IMR-90 (cell line): Measurements from ENCODE around the gene TXNDC16. TPM values are rescaled to one million over a fixed set of nuclear protein-coding genes. Genes with fewer than 3 reads are reported as not detected.

Experiments
- ATAC-seq: fragments of 200-7000 bp; cut with Tn5 transposase; 2 replicates; pipeline ENCODE4 v1.9.1; 2020; ENCODE audit warnings: low read depth, mild to moderate bottlenecking, moderate library complexity
- BruUV-seq: library from RNA; stranded (reverse); fragments of 400-500 nt; replicated peaks from 2 replicates; lab custom pipeline; 2021; lab: Mats Ljungman, UMichigan
- CTCF ChIA-PET: fragments of 300-600 bp; formaldehyde crosslinking; extraction: SDS; loops from one replicate; lab custom pipeline; 2021; ENCODE audit warnings: antibody characterized with exemption; lab: Yijun Ruan, JAX
- POLR2A ChIA-PET: fragments of 300-600 bp; sonication (Branson Sonifier 250); formaldehyde crosslinking; loops from one replicate; lab custom pipeline; 2022; ENCODE audit warnings: antibody characterized with exemption; ENCODE audit not compliant: unreplicated experiment; lab: Charles Lee
- DNase-seq: peaks from one replicate; pipeline ENCODE4 v3.0.0; 2013
- H2AFZ ChIP-seq: replicated peaks from 2 replicates; pipeline ENCODE3; 2013; ENCODE audit warnings: low read length, mild to moderate bottlenecking; ENCODE audit not compliant: poor library complexity
- H2AK5ac ChIP-seq: 2 replicates; pipeline ENCODE4 v1.6.1; 2013; ENCODE audit warnings: low read depth, low read length, inconsistent platforms
- H2AK9ac ChIP-seq: replicated peaks from 2 replicates; pipeline ENCODE3; 2013; ENCODE audit warnings: mild to moderate bottlenecking, low read depth, low read length, moderate library complexity; ENCODE audit not compliant: poor library complexity
- H2BK120ac ChIP-seq: 2 replicates; pipeline ENCODE4 v1.6.1; 2013; ENCODE audit warnings: low read depth, low read length, inconsistent platforms
- H2BK15ac ChIP-seq: 3 replicates; pipeline ENCODE4 v1.6.1; 2013; ENCODE audit warnings: low read depth, low read length, inconsistent platforms
- H2BK20ac ChIP-seq: 2 replicates; pipeline ENCODE4 v1.6.1; 2013; ENCODE audit warnings: low read depth, mild to moderate bottlenecking, inconsistent platforms, low read length, moderate library complexity
- H2BK5ac ChIP-seq: 2 replicates; pipeline ENCODE4 v1.6.1; 2013; ENCODE audit warnings: mild to moderate bottlenecking, low read depth, low read length, inconsistent platforms; ENCODE audit not compliant: poor library complexity, severe bottlenecking
- H3K14ac ChIP-seq: replicated peaks from 2 replicates; pipeline ENCODE4 v1.6.1; 2013; ENCODE audit warnings: low read depth, low read length, inconsistent platforms
- H3K18ac ChIP-seq: 2 replicates; pipeline ENCODE4 v1.6.1; 2013; ENCODE audit warnings: low read depth, low read length, control low read depth
- H3K23ac ChIP-seq: 2 replicates; pipeline ENCODE4 v1.6.1; 2013; ENCODE audit warnings: low read depth, low read length, inconsistent platforms
- H3K27ac ChIP-seq: 2 replicates; pipeline ENCODE4 v1.5.1; 2013; ENCODE audit warnings: mild to moderate bottlenecking, control low read depth, low read length; ENCODE audit not compliant: insufficient read depth
- H3K27me3 ChIP-seq: 2 replicates; pipeline ENCODE4 v1.6.1; 2013; ENCODE audit warnings: low read length; ENCODE audit not compliant: control insufficient read depth, insufficient read depth
- H3K36me3 ChIP-seq: 2 replicates; pipeline ENCODE4 v1.6.1; 2013; ENCODE audit warnings: low read length, mixed read lengths; ENCODE audit not compliant: control insufficient read depth, insufficient read depth
- H3K4ac ChIP-seq: 2 replicates; pipeline ENCODE4 v1.6.1; 2013; ENCODE audit warnings: low read depth, low read length, inconsistent platforms
- H3K4me1 ChIP-seq: 2 replicates; pipeline ENCODE4 v1.6.1; 2013; ENCODE audit warnings: low read length, mixed read lengths; ENCODE audit not compliant: control insufficient read depth, insufficient read depth
- H3K4me2 ChIP-seq: 2 replicates; pipeline ENCODE4 v1.6.1; 2013; ENCODE audit warnings: low read depth, mild to moderate bottlenecking, control low read depth, low read length, moderate library complexity
- H3K4me3 ChIP-seq: 2 replicates; pipeline ENCODE4 v1.5.1; 2013; ENCODE audit warnings: low read depth, mild to moderate bottlenecking, control low read depth, low read length, moderate library complexity; ENCODE audit not compliant: insufficient read depth
- H3K56ac ChIP-seq: 2 replicates; pipeline ENCODE4 v1.6.1; 2013; ENCODE audit warnings: low read length, inconsistent platforms; ENCODE audit not compliant: insufficient read depth; ENCODE audit errors: extremely low read depth
- H3K79me1 ChIP-seq, 2 experiments: 2 replicates each; pipeline ENCODE4 v1.6.1; 2013; ENCODE audit warnings: low read length in 2 of 2, inconsistent platforms in 1 of 2, low read depth in 1 of 2
- H3K9ac ChIP-seq: 2 replicates; pipeline ENCODE4 v1.6.1; 2013; ENCODE audit warnings: low read depth, low read length, control low read depth
- H3K9me1 ChIP-seq: 2 replicates; pipeline ENCODE4 v1.6.1; 2013; ENCODE audit warnings: low read length, inconsistent platforms; ENCODE audit not compliant: insufficient read depth
- H3K9me3 ChIP-seq: 2 replicates; pipeline ENCODE4 v1.6.1; 2013; ENCODE audit warnings: low read length; ENCODE audit not compliant: control insufficient read depth, insufficient read depth
- H4K20me1 ChIP-seq: 2 replicates; pipeline ENCODE4 v1.6.1; 2013; ENCODE audit warnings: low read length, inconsistent platforms; ENCODE audit not compliant: insufficient read depth
- H4K5ac ChIP-seq: 2 replicates; pipeline ENCODE4 v1.6.1; 2013; ENCODE audit warnings: mild to moderate bottlenecking, low read depth, low read length, control low read depth
- H4K8ac ChIP-seq, 2 experiments: 2 replicates each; pipeline ENCODE4 v1.6.1; 2013; ENCODE audit warnings: low read depth in 2 of 2, low read length in 2 of 2, control low read depth in 1 of 2, inconsistent platforms in 1 of 2
- H4K91ac ChIP-seq: 2 replicates; pipeline ENCODE4 v1.6.1; 2013; ENCODE audit warnings: low read depth, low read length, inconsistent platforms; ENCODE audit not compliant: insufficient read depth
- CTCF ChIP-seq: conservative IDR thresholded peaks from 2 replicates; pipeline ENCODE4 v1.5.1; 2012; ENCODE audit warnings: mild to moderate bottlenecking, low read depth, low read length, improper control_type of control experiment
- POLR2A ChIP-seq: IDR thresholded peaks from 2 replicates; pipeline ENCODE4 v1.6.1; 2012; ENCODE audit warnings: mild to moderate bottlenecking, low read depth, low read length
- RAD21 ChIP-seq: IDR thresholded peaks from 2 replicates; pipeline ENCODE4 v1.6.1; 2012; ENCODE audit warnings: low read length, improper control_type of control experiment
- USF2 ChIP-seq: fragments of 150-350 bp; IDR thresholded peaks from 2 replicates; pipeline ENCODE4 v1.6.1; 2017; ENCODE audit warnings: mild to moderate bottlenecking, antibody characterized with exemption, low read length, low read depth
- WGBS, 2 experiments: methylation state at CpG; one replicate each; pipeline versions ENCODE4 v1.1.5 to v1.1.7; 2013; ENCODE audit warnings: missing lambda C conversion rate in 2 of 2; ENCODE audit not compliant: insufficient read length in 1 of 2; ENCODE audit errors: extremely low coverage in 2 of 2; 5-methylcytosine and 5-hydroxymethylcytosine counted together
- dilution Hi-C: fragments of 300-500 bp; cut with HindIII; formaldehyde crosslinking; loops from one replicate; pipeline ENCODE4 v1.14.3; 2018; ENCODE audit warnings: low sequenced_read_pairs; ENCODE audit not compliant: unreplicated experiment
- in situ Hi-C: fragments of 300-500 bp; cut with MboI; formaldehyde crosslinking; loops from 3 replicates; pipeline ENCODE4 v1.14.3; 2019; ENCODE audit warnings: low sequenced_read_pairs, inconsistent platforms, mixed read lengths
- intact Hi-C: fragments of 100-400 bp; cut with micrococcal nuclease; formaldehyde crosslinking; loops from 2 replicates; pipeline ENCODE4 v1.10.0; 2022
- polyA plus RNA-seq, 3 experiments: library from polyadenylated mRNA; depleted of rRNA; stranded (reverse); fragments of >200 nt; gene quantifications; 2 replicates each; pipeline ENCODE4 v1.2.3, GENCODE V29; 2012; ENCODE audit warnings: low replicate concordance in 1 of 3
- total RNA-seq: library from RNA; depleted of rRNA; stranded (reverse); fragments of >200 nt; gene quantifications from 2 replicates; pipeline ENCODE4 v1.2.3, GENCODE V29; 2012

The TXNDC16 gene
- total and polyA plus RNA-seq, 2 of the 4 experiments (the other 2 are of a cell fraction), result 1.4 TPM

DNA sequence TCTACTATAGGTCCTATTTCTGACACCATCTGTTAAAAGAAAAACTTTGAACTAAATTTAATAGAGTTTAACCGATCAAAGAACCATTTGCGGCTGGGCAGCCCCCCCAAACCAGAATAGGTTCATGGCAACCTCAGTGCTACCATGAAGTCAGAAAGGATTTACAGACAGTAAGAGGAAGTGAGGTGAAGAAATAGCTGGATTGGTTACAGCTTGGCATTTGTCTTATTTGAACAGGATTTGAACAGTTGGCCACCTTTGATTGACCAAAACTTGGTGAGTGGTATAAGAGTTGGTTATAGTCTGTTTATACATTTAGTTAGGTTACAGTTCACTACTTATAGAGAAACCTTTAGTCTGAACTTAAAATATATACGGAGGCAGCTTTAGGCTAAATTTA lies 88.9 kb downstream of the TXNDC16 start:
- Histone ChIP-seq H3K27ac (no peak overlapping the region), H2AK9ac (no peak overlapping the region), H3K56ac (no peak overlapping the region), H3K27me3 (no peaks in the 10 kb centered on the region), H4K5ac (no peak overlapping the region), H3K9me1 (no peaks in the 10 kb centered on the region), H4K8ac (no peak overlapping the region), H3K4me3 (no peak overlapping the region), H4K20me1 (no peaks in the 10 kb centered on the region), H3K36me3 (no peaks in the 10 kb centered on the region), H3K4me1 (peaks cover 2% of the 10 kb centered on the region; the same call in 1 of the 2 replicates), H3K9ac (no peak overlapping the region), H3K14ac (no peak overlapping the region), H4K91ac (no peak overlapping the region), H3K23ac (no peak overlapping the region), H3K4ac (no peak overlapping the region), H2BK5ac (no peak overlapping the region), H2AK5ac (no peak overlapping the region), H2BK120ac (no peak overlapping the region), H2BK15ac (no peak overlapping the region), H3K79me1 (no peaks in the 10 kb centered on the region), H2AFZ (no peak overlapping the region), H3K18ac (no peak overlapping the region), H3K4me2 (no peak overlapping the region), H3K9me3 (peaks cover 8% of the 10 kb centered on the region), H2BK20ac (no peak overlapping the region)
- ATAC-seq, result no peak
- POLR2A ChIA-PET, result no interaction called here
- no peak for DNase-seq
- no peak for TF ChIP-seq RAD21
- TF ChIP-seq USF2, result no peak
- TF ChIP-seq POLR2A, result no peak
- no peak for TF ChIP-seq CTCF
- dilution Hi-C loops (no loop called here), intact Hi-C loops (no loop called here), in situ Hi-C loops (no loop called here)
- BruUV-seq, result no TSS peak
- WGBS, 2 experiments, result no CpG with 5 or more reads among the region's 3 CpGs
- CTCF ChIA-PET, result interaction anchor here (1.1 kb wide), 1 partner anchor 163 kb away, joined by 3 read pairs; no protein-coding TSS in a partner anchor
